Measurements from ENCODE around the gene YPEL3.

Gene YPEL3

GRCh38 chr16:30069611-30070462, 26.2 kb downstream of the YPEL3 start:
- no peak for DNase-seq (ENCODE audit: low read depth)

- no peak for DNase-seq (ENCODE audit: low read depth)
Measured at GRCh38 chr16:30068750-30069610, 27.0 kb downstream of the YPEL3 start.

- DNase-seq (ENCODE audit: low read depth) = no peak
Measured at GRCh38 chr16:30068333-30068732, 27.7 kb downstream of the YPEL3 start.

DNA sequence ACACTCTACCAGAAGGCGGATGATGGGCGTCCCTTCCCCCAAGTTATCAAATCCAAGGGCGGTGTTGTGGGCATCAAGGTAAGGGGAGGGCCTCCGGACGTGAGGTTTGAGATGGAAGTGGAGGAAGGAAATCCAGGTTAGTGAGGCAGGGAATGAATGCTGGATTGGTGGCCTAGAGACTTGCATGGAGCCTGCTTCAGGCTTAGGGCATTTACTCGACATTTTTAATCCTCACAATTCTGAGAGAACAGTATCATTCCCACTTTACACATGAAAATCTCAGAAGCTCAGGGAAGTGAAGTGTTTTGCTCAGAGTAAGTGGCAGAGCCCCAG, 28.5 kb downstream of the YPEL3 start:
- DNase-seq (ENCODE audit: low read depth) = no peak

- DNase-seq (ENCODE audit: low read depth) = no peak
Measured at GRCh38 chr16:30066761-30067583, 29.0 kb downstream of the YPEL3 start.

DNA sequence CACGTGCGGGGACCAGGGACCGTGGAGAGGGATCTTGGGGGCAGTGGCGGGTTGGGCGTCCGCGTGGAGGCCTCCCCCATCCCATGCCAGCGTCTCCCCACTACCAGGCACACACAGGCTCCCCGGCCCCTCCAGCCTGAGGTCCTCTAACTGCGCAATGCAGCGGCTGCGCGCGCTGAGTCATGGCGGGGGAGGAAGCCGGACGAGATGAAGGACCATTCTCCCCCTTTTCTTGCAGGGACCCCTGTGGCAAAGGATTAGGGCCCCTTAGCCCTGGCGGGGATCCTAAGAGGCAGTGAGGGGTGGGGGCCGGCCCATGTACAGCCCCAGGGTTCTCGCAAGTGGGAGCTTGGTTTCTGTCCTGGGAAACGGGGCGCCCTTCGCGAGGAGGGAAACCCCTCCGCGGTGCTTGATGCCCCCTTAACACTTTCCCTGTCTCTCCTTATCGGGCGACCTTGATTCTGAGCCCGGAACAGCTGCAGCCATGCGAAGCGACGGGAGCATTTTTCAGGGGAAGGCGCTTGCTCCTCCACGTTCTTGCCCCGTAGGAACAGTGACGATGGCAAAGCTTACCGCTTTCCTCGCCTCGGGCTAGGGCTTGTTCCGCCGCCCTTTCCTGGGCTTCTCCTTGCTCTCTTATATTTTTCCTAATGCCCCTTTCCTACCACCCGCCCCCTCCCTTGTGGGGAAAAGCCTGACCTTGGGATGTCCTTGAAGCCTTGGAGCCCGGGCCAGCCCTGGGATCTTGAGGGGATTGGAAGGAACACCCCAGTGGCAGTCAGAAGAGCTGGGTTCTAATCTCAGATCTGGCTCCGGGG, 29.9 kb downstream of the YPEL3 start:
- DNase-seq (ENCODE audit: low read depth) = peak; percentile 32

DNA sequence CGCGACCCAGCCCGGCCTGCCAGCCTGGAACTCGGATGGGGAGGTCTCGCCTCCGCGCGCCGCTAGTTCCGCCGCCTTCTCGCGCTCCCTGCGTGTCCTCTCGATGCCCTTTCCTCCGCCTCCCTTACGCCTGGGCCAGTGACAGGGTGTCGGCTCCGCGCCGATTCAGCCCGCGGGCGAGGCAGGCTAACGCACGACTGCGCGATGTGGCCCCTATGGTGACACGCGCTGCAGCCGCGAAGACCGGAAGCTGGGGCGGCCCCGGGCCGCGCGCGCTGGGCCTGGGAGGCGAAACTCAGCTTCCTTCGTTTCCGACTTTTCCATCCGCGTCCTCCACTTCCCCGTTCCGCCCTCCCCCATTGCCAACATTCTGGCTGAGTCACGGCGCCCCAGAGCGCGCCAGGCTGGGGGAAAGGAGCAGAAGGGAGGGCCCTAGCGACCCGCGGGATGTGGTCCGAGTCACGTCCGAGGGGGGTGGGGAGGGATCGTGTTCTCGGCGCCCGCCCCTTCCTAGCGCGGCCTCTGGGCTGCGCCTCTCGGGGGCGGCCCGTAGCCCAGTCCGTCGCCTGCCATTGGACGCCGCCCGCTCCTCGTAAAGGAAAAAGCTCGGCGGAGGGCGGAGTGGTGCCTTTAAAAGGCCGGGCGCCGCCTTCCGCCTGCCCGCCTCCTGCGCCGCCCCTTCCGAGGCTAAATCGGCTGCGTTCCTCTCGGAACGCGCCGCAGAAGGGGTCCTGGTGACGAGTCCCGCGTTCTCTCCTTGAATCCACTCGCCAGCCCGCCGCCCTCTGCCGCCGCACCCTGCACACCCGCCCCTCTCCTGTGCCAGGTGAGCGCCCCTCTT, 30.7 kb downstream of the YPEL3 start, which contains the start of gene ALDOA:
TSS of gene ALDOA (plus strand) at position 659 of the 841 bp plus-strand sequence. CDS start 1,138 bp downstream, outside the sequence.
- DNase-seq (ENCODE audit: low read depth) = peak; percentile 92

DNA sequence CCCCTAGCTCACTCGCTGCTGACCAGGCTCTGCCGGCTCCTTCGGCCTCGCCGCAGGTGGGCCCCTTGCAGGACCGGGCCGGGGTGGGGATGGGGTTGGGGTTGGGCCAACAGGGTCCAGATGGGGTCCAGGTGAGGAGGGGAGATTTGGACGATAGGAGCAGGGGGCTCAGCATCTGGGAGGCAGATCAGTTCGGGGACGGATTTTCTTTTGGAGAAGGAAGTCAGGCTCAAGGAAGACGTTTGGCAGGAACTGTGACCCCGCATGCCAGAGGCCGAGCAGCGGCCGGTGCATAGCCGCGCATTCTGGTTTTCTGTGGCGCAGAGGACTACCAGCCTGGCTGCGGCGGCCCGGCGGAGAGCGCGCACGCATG, 31.3 kb downstream of the YPEL3 start:
- no peak for DNase-seq (ENCODE audit: low read depth)

DNA sequence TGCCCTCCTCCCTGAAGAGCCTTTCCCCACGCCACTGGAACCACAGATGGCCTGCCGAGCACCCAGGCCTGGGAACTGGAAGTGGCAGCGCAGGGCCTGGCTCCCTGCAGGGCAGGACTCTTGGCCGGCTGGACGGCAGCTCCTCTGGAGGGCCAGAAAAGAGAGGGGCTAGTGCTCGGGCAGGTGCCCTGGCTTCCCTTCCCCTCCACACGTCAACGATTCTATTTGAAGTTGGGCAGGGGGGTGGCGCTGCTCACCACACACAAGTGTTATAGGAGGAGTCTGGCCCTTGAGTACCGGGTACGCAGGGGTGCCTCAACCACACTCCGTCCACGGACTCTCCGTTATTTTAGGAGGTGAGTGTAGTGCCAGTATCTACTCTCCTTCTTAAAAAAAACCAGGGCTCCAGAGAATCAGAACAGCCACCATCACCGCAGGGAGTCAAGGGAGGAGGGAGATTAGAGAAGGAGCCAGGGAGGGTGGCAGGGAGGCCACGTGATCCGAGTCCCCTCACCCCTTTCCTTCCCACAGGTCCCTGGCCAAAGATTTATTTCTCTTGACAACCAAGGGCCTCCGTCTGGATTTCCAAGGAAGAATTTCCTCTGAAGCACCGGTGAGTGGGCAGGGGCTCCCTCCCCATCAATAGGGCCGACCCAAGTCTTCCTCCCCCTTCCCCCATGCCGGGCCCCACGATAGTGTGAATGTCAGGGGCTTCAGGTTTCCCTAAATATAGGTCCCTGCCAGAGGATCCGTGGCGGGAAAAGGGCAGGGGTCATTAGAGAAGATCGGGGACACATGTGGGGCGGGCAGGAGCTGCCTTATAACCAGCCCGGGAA, 31.9 kb downstream of the YPEL3 start:
- peak; percentile 52 for DNase-seq (ENCODE audit: low read depth)

DNA sequence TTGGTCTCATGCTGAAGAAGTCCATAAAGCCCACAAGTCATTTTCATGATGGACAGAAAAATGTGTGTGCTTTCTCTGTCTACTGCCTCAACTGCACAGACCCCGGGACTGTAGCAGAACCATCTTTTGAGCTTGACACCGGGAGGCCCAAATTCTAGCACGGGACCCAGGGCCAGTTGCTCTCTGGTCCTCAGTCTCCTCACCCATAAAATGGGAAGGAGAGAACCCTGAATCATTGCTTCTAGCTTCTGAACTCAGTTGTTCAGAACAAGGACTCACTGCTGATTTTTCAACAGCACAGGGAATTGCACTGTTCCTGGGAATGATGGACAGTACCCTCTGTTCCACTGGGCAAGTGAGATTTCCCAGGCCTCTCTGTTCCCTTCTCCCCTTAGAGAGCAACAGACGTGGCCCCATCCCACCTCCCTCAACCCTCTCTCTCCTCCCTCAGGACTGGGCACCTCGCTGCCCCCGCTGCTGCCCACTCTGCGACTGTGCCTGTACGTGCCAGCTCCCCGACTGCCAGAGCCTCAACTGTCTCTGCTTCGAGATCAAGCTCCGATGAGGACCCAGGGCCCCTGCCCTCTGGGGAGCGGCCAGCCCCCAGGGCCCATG, 32.6 kb downstream of the YPEL3 start:
- DNase-seq (ENCODE audit: low read depth) = no peak

DNA sequence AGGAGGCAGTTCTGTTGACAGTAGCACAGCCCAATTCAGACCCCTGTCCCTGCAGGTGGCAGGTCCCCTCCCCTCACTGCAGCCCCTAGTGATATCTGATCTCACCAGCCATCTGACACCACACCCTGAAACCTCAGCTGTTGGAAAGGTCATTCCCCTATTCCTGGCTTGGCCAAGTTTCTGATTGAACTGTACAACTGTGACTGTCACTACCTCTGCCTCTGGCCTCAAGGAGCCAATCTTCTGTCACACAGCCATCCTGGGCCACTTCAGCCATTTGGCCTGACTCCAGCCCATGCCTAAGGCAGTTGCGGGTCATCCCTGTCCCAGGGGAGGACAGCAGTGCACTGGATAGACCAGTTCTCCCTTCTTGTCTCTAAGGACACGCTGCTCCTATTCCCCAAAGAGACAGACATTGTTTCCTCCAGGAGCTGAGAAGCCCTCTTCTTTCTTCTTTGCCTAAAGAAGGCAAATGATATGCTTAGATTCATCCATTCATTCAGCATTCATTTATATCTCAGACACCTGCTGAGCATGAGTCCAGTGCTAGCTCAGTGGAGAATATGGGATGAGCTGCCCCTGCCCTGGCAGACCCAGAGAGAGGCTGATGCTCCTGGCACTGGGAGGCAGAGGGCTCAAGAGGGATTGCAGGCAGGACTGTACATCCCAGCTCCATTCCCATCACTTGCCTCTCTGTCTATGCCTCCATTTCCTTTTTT, 35.0 kb downstream of the YPEL3 start:
- DNase-seq (ENCODE audit: low read depth) = no peak

GRCh38 chr16:30060346-30060745, 35.7 kb downstream of the YPEL3 start:
- no peak for DNase-seq (ENCODE audit: low read depth)

DNA sequence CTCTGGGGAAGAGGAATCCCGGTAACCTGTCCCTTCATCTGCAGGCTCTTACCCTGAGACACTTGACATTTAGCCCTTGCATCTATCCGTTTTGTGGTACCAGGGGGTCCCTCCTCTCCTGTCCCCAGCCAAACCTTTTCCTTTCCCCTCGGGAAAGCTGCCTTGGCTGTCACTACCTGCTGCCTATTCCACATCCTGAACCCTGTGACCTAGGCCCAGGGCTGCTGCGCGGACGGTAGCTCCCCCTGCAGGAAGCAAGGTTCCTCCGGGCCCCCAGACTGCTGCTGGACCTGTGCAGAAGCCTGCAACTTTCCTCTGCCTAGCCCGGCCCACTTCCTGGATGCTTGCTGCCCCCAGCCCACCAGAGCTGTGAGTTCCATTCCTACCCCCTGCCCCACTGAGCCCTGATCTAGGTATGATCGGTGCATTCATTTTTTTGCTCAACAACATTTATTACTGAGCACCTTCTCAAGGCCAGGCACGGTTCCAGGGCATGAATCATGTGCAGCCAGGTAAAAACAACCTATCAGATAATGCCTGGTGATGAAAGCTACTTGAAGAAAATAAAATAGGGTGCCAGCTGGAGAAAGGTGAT, 41.0 kb downstream of the YPEL3 start:
- DNase-seq (ENCODE audit: low read depth) = no peak

GRCh38 chr16:30054451-30054850, 41.6 kb downstream of the YPEL3 start:
- no peak for DNase-seq (ENCODE audit: low read depth)

GRCh38 chr16:30053376-30054015, 42.5 kb downstream of the YPEL3 start:
- DNase-seq (ENCODE audit: low read depth) = no peak

DNA sequence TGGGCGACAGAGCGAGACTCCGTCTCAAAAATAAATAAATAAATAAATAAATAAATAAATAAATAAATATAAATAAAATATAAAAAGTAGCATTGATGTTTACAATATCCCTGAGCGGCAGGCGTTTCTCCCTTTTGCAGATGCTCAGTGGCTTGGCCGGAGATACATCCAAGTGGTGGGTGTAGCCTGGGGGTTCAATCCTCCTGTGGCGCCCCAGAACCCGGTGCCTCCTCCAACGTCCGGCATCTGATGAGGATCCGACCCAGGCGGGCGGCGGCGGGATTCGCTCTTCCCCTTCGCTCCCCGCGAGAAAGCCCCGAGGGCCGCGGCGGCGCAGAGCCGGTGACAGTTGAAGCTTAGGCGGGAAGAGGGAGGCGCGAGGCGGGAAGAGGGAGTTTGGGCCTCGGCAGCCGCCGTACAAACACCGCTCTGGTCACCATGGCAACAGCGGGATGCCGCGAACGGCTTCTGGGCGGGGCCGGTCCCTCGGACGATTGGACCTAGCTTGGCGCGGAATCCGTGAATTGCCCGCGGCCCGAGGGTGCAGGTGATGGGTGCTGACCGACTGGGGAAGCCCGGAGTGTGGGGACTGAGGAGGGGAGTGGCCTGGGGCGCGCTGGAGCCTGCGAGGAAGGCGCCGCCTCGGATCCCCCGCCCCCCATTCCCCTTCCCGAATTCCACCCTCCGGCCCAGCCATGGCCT, 43.2 kb downstream of the YPEL3 start:
- peak; percentile 79 for DNase-seq (ENCODE audit: low read depth)

- no peak for DNase-seq (ENCODE audit: low read depth)
Measured at GRCh38 chr16:30051518-30051917, 44.5 kb downstream of the YPEL3 start.
